ENCODE results near the gene GLT1D1. TPM values are rescaled to one million over a fixed set of nuclear protein-coding genes. Genes with fewer than 3 reads are reported as not detected.

Gene GLT1D1
- polyA plus RNA-seq, 1 of the 3 experiments (the other 2 are of a cell fraction), result 0.05 TPM

GRCh38 chr12:128856791-128857078, 3.5 kb downstream of the GLT1D1 start:
- Histone ChIP-seq H4K20me1 (ENCODE audit: insufficient read depth) (no peaks in the 10 kb centered on the region), H3K9ac (no peak overlapping the region), H3F3A (replicated peaks; ENCODE audit: insufficient read depth) (no peaks in the 10 kb centered on the region), H3K4me3 (ENCODE audit: low read depth in 2 of 2, low read length in 1 of 2) (no peak overlapping the region), H3K9me2 (no peaks in the 10 kb centered on the region), H3K79me2 (ENCODE audit: insufficient read depth) (no peaks in the 10 kb centered on the region), H3K4me1 (ENCODE audit: control insufficient read depth in 1 of 2, insufficient read depth in 2 of 2, low read depth in 1 of 2, low read length in 1 of 2) (no peaks in the 10 kb centered on the region), H2AFZ (ENCODE audit: low read depth) (no peak overlapping the region), H3K27me3 (ENCODE audit: insufficient read depth) (no peaks in the 10 kb centered on the region), H3K4me2 (no peak overlapping the region), H3K9me3 (no peaks in the 10 kb centered on the region), H3K27ac (ENCODE audit: low read depth in 2 of 2, low read length in 1 of 2) (no peak overlapping the region), H3K36me3 (replicated peaks in 1 of 2; ENCODE audit: control insufficient read depth in 1 of 2, insufficient read depth in 2 of 2, low read length in 1 of 2) (no peaks in the 10 kb centered on the region)
- WGBS (ENCODE audit: low lambda C conversion rate), result 61% methylated on average over 7 of the region's 7 CpGs
- no peak for DNase-seq
- ChIA-PET POLR2A (interaction anchor here (0.6 kb wide), 1 partner anchor 9 kb away, joined by 3 read pairs; no protein-coding TSS in a partner anchor), CTCF (interaction anchor here (0.6 kb wide), 1 partner anchor 1477 kb away, joined by 3 read pairs; no protein-coding TSS in a partner anchor)
- TF ChIP-seq MAX (IDR thresholded peaks at IDR 0.05; ENCODE audit: low read depth), result no peak
- no peak for TF ChIP-seq EP300 (IDR thresholded peaks at IDR 0.05; ENCODE audit: borderline replicate concordance in 1 of 2, low read depth in 1 of 2, low read length in 1 of 2)
- no peak for TF ChIP-seq RCOR1 (IDR thresholded peaks at IDR 0.05; ENCODE audit: low read length)
- TF ChIP-seq RXRA (IDR thresholded peaks at IDR 0.05; ENCODE audit: borderline replicate concordance, low read depth), result no peak
- no peak for TF ChIP-seq JUND (IDR thresholded peaks at IDR 0.05)
- TF ChIP-seq USF1 (IDR thresholded peaks at IDR 0.05; ENCODE audit: borderline replicate concordance, low read depth), result no peak
- TF ChIP-seq EZH2phosphoT487 (IDR thresholded peaks at IDR 0.05; ENCODE audit: borderline replicate concordance, low read depth), result no peak
- no peak for TF ChIP-seq ZBTB33 (IDR thresholded peaks at IDR 0.05; ENCODE audit: borderline replicate concordance, low read depth)
- no peak for TF ChIP-seq RFX5 (IDR thresholded peaks at IDR 0.05; ENCODE audit: low read length)
- no peak for TF ChIP-seq CTCF (IDR thresholded peaks at IDR 0.05)
- TF ChIP-seq CHD2 (IDR thresholded peaks at IDR 0.05; ENCODE audit: low read length, partially characterized antibody), result no peak
- no peak for TF ChIP-seq RAD21 (IDR thresholded peaks at IDR 0.05; ENCODE audit: low read length)
- no peak for TF ChIP-seq FOXJ3 (CRISPR knock-in tag; IDR thresholded peaks at IDR 0.05)
- TF ChIP-seq REST (IDR thresholded peaks at IDR 0.05; ENCODE audit: low read depth, low read length), result no peak
- TF ChIP-seq FOSL2 (IDR thresholded peaks at IDR 0.05; ENCODE audit: borderline replicate concordance, low read depth), result no peak
- no peak for TF ChIP-seq NFIC (IDR thresholded peaks at IDR 0.05; ENCODE audit: borderline replicate concordance)
- TF ChIP-seq MEF2A (IDR thresholded peaks at IDR 0.05; ENCODE audit: borderline replicate concordance, low read depth), result no peak
- TF ChIP-seq USF2 (IDR thresholded peaks at IDR 0.05; ENCODE audit: borderline replicate concordance, low read depth, low read length), result no peak
